A673 (cell line): ENCODE results near the gene SPRED1. TPM values are rescaled to one million over a fixed set of nuclear protein-coding genes. Genes with fewer than 3 reads are reported as not detected.
A peak's percentile ranks its signal among the peaks of the same experiment; 100 is the strongest.

Experiments
- BruUV-seq: library from RNA; stranded (reverse); fragments of 400-500 nt; replicated peaks from 2 replicates; lab custom pipeline; 2021; lab: Mats Ljungman, UMichigan
- CTCF ChIA-PET: fragments of 300-600 bp; sonication (Branson Sonifier 250); formaldehyde crosslinking; loops from one replicate; lab custom pipeline; 2022; ENCODE audit warnings: antibody characterized with exemption; lab: Charles Lee
- POLR2A ChIA-PET: fragments of 300-600 bp; sonication (Branson Sonifier 250); formaldehyde crosslinking; loops from one replicate; lab custom pipeline; 2022; ENCODE audit warnings: antibody characterized with exemption; ENCODE audit not compliant: low non-redundant PET; lab: Charles Lee
- DNase-seq: peaks from one replicate; pipeline ENCODE4 v3.0.0-alpha.2; 2015; ENCODE audit warnings: low spot score
- H3K27ac ChIP-seq: fragments of 200-600 bp; sonication (generic); 2 replicates; pipeline ENCODE4 v1.5.1; 2016; ENCODE audit warnings: mixed run types, low read depth, mild to moderate bottlenecking, mixed read lengths, antibody characterized with exemption, low read length; ENCODE audit not compliant: poor library complexity, severe bottlenecking
- H3K27me3 ChIP-seq: fragments of 200-600 bp; sonication (generic); replicated peaks from 2 replicates; pipeline ENCODE4 v1.6.1; 2017; ENCODE audit warnings: mixed run types, low read depth, mild to moderate bottlenecking, mixed read lengths, antibody characterized with exemption, low read length; ENCODE audit not compliant: insufficient read depth, poor library complexity
- H3K36me3 ChIP-seq: fragments of 200-600 bp; sonication (generic); 2 replicates; pipeline ENCODE4 v1.6.1; 2016; ENCODE audit warnings: mixed run types, mild to moderate bottlenecking, mixed read lengths, antibody characterized with exemption, low read length; ENCODE audit not compliant: insufficient read depth, poor library complexity, severe bottlenecking
- H3K4me1 ChIP-seq: fragments of 200-600 bp; sonication (generic); 2 replicates; pipeline ENCODE4 v1.6.1; 2017; ENCODE audit warnings: mixed run types, mild to moderate bottlenecking, mixed read lengths, antibody characterized with exemption, low read length; ENCODE audit not compliant: insufficient read depth, poor library complexity, severe bottlenecking
- H3K4me3 ChIP-seq: fragments of 200-600 bp; sonication (generic); 2 replicates; pipeline ENCODE4 v1.5.1; 2016; ENCODE audit warnings: low read depth, mixed run types, mild to moderate bottlenecking, mixed read lengths, low read length; ENCODE audit not compliant: poor library complexity, severe bottlenecking
- H3K9me3 ChIP-seq: fragments of 200-600 bp; sonication (generic); 2 replicates; pipeline ENCODE4 v1.6.1; 2016; ENCODE audit warnings: mixed run types, low read depth, mild to moderate bottlenecking, mixed read lengths, antibody characterized with exemption, low read length; ENCODE audit not compliant: poor library complexity, severe bottlenecking
- CTCF ChIP-seq: fragments of 300-800, 200-600 bp; sonication (generic); conservative IDR thresholded peaks from 2 replicates; pipeline ENCODE4 v1.5.1; 2017; ENCODE audit warnings: low read depth, mild to moderate bottlenecking, antibody characterized with exemption, low read length, moderate library complexity, mixed read lengths
- EZH2 ChIP-seq: fragments of 200-600 bp; sonication (generic); IDR thresholded peaks from 2 replicates; pipeline ENCODE4 v1.6.1; 2017; ENCODE audit warnings: borderline replicate concordance, low read depth, mild to moderate bottlenecking, mixed read lengths, antibody characterized with exemption, low read length; ENCODE audit not compliant: poor library complexity, severe bottlenecking
- intact Hi-C: fragments of 100-400 bp; cut with micrococcal nuclease; formaldehyde crosslinking; loops from one replicate; pipeline ENCODE4 v1.10.0; 2022; ENCODE audit not compliant: unreplicated experiment
- total RNA-seq: library from RNA; stranded (reverse); gene quantifications from 2 replicates; pipeline ENCODE4 v1.2.3, GENCODE V29; 2021

The SPRED1 gene
- total RNA-seq, 1 experiment from 2014 or later = 17.3 TPM

GRCh38 chr15:38351466-38351865 lies 98.8 kb downstream of the SPRED1 start:
- Histone ChIP-seq H3K27ac (no peak overlapping the region), H3K9me3 (no peaks in the 10 kb centered on the region), H3K4me3 (no peak overlapping the region), H3K27me3 (no peaks in the 10 kb centered on the region), H3K4me1 (no peaks in the 10 kb centered on the region), H3K36me3 (no peaks in the 10 kb centered on the region)
- no TSS peak for BruUV-seq
- TF ChIP-seq CTCF (no peak), EZH2 (no peak)
- CTCF ChIA-PET = no interaction called here
- no peak for DNase-seq
- POLR2A ChIA-PET = no interaction called here
- intact Hi-C loops = loop anchor here (5.0 kb wide), 2 partner anchors 99 to 284 kb away; partner anchors contain the start of gene SPRED1

- Histone ChIP-seq H3K27me3 (no peaks in the 10 kb centered on the region), H3K4me1 (no peaks in the 10 kb centered on the region), H3K9me3 (no peaks in the 10 kb centered on the region), H3K27ac (no peak overlapping the region), H3K4me3 (no peak overlapping the region), H3K36me3 (no peaks in the 10 kb centered on the region)
- TF ChIP-seq CTCF (peak; percentile 86), EZH2 (no peak)
- ChIA-PET CTCF (interaction anchor here (0.6 to 1.6 kb wide), 2 partner anchors 183 to 359 kb away, joined by 3 to 4 read pairs; no protein-coding TSS in a partner anchor), POLR2A (no interaction called here)
- BruUV-seq = no TSS peak
- intact Hi-C loops = loop anchor here (1.0 to 5.0 kb wide), 4 partner anchors 102 to 360 kb away; partner anchors contain the start of gene SPRED1
- DNase-seq = peak; percentile 80
Measured at GRCh38 chr15:38354315-38354929, 101.8 kb downstream of the SPRED1 start.

GRCh38 chr15:38362355-38362754 lies 109.7 kb downstream of the SPRED1 start:
- intact Hi-C loops = no loop called here
- BruUV-seq = no TSS peak
- no peaks in the 10 kb centered on the region for H3K27me3 ChIP-seq
- POLR2A ChIA-PET = no interaction called here
- no peak overlapping the region for H3K27ac ChIP-seq
- no peak overlapping the region for H3K4me3 ChIP-seq
- no peaks in the 10 kb centered on the region for H3K36me3 ChIP-seq
- H3K9me3 ChIP-seq = no peaks in the 10 kb centered on the region
- CTCF ChIA-PET = no interaction called here
- TF ChIP-seq EZH2 (no peak), CTCF (no peak)
- DNase-seq = peak; percentile 4
- no peaks in the 10 kb centered on the region for H3K4me1 ChIP-seq
